Activated CD8-positive, alpha-beta memory T cell treated with anti-CD3 and anti-CD28 coated beads for 24 hours (primary cell): ENCODE data around the gene PLK3.
"Not testable (repeated sequence)": the region's sequence is repeated elsewhere in the genome, so short reads cannot be mapped to it uniquely, and the experiment has no call there.

Experiments
- DNase-seq: peaks from one replicate; pipeline ENCODE4 v3.0.0-alpha.2; 2020

PLK3 gene

DNA sequence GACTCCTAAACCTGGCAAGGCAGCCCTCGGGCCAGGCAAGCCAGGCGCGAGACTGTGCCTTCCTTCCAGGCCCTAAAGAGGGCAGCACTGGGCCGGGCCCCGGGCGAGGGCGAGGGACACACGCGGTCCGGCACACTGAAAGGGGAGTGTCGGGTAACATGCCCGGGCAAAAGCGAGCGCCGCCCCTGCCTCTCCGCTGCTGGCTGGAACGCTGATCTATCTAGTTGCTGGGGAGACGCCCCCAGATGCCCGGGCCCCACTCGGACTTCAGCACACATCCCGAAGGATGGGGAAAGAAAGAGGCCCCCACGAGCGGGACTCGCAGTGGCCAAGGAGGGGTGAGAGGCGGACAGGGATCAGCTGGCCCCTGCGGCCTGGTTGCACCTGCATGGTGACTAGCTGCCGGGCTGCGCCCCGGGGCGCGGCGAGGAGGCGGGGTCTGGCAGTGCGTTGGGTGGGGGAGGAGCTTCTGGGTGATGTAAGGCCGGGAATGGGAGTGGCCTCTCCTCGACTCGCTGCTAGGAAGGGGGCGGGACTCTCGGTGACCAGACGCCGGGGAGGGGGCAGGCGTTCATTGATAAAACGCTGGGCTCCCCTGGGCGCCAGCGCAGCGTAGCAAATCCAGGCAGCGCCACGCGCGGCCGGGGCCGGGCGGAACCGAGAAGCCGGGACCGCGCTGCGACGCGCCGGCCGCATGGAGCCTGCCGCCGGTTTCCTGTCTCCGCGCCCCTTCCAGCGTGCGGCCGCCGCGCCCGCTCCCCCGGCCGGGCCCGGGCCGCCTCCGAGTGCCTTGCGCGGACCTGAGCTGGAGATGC lies at the start of gene PLK3:
PLK3 (plus strand) TSS at position 608 of the 815 bp plus-strand sequence; CDS start at position 695, 87 bp downstream.
- peak; percentile 99 for DNase-seq

DNA sequence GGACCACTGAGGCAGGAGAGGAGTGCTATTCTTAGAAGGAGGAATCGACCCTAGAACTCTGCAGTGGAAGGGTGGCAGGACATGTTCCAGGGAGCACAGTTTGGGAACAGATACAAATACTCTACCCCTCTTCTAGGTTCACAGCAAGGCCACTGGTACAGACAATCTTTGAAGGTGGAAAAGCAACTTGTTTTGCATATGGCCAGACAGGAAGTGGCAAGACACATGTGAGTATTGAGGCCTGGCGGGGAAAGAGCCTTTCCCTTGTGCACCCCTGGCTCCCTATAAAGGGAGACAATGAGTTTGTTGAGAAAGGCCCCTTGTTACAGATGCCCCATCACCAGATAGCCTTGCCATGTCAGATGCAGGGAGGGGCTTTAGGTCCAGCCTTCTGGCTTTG lies 42.8 kb upstream of the PLK3 start:
- no peak for DNase-seq

GRCh38 chr1:44759077-44759476 lies 41.1 kb upstream of the PLK3 start:
- DNase-seq: no peak

GRCh38 chr1:44760876-44761275 lies 39.3 kb upstream of the PLK3 start:
- no peak for DNase-seq

- not testable (repeated sequence) for DNase-seq
These were observed 33.8 kb upstream of the PLK3 start for GRCh38 chr1:44766421-44766820.

DNA sequence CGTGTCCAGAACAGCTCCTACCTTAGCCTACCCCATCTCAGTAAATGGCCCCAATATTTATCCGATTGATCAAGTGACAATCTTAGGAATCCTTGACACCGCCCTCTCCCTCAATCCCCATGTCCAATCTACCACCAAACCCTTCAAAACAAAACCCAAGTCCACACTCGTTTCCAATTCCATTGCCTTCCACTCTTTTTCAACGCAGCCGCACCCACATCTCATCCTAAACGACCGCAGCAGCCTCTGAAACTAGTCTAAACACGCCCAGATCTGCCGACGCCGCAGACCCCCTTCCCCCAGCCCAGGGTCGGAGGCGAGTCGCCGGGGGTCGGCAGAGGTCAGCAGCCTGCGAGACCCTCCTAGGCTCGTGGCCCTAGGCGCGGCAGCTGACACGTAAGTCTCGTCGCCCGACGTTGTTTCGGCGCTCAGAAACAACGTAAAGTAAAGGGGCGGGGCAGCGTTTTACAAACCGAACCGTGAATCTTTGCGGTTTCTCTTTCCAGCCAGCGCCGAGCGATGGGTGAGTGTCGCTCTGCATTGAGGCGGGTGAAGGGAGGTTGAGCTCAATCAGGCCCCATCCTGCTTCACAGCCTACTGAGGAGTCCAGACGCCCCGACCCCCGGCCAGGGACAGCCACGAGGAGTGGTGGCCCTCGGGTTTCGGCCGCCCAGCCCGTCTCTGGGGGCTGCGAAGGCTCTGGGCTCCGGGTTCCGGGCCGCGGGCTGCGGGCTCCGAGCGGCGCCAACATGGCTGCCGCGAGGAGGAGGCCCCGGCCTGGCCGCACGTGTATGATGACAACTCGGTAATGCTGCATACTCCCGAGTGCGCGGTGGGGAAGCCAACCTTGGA lies 24.9 kb upstream of the PLK3 start, which contains the start of gene RPS8:
RPS8 (plus strand) TSS at position 463 of the 852 bp plus-strand sequence; CDS start at position 520, 57 bp downstream.
- DNase-seq: peak; percentile 96

- peak; percentile 79 for DNase-seq
These were observed 24.0 kb upstream of the PLK3 start for GRCh38 chr1:44775930-44776729.

- no peak for DNase-seq
These were observed 23.5 kb upstream of the PLK3 start for GRCh38 chr1:44776730-44777068.

DNA sequence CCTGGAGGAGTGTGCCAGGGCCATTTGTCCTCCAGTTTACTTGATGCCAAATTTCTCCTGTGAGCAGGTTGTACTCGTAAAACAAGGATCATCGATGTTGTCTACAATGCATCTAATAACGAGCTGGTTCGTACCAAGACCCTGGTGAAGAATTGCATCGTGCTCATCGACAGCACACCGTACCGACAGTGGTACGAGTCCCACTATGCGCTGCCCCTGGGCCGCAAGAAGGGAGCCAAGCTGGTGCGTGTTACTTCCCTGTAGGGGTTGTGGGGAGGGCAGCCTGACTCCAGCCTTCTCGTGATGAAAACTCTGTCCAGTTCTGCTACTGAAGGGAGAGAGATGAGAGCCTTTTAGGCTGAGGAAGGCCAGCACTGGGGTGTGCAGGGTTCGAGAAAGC lies 22.6 kb upstream of the PLK3 start:
- no peak for DNase-seq

- no peak for DNase-seq
These were observed 22.1 kb upstream of the PLK3 start for GRCh38 chr1:44777969-44778635.

DNA sequence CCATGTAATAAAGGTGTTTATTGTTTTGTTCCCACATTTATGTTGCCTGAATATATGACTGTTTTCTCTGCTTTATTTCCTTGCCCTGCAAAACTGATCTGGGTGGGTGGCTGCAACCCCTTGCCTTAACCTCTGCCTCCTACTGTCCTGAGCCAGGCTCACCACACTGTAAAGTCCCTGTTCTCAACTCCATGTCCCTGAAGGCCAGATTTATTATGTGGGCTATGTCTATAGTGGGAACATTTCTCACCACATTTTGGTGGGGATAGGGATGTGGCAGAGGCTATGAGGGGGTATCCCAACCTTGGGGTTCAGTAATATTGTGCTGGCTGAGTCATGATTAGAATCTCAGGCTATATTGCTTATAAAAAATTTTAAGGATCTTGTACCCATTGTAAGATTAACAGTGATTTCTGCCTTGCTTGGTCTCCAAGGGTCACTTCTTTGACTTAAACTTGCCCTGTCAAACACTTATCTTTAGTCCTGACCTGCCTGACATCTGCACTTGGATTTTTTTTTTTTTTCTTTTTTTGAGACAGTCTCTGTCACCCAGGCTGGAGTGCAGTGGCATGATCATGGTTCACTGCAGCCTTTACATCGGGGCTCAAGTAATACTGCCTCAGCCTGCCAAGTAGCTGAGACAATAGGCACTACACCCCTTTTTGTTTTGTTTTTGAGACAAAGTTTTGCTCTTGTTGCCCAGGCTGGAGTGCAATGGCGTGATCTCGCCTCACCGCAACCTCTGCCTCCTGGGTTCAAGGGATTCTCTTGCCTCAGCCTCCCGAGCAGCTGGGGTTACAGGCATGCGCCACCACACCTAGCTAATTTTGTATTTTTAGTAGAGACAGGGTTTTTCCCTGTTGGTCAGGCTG lies 21.2 kb upstream of the PLK3 start:
- DNase-seq: no peak

DNA sequence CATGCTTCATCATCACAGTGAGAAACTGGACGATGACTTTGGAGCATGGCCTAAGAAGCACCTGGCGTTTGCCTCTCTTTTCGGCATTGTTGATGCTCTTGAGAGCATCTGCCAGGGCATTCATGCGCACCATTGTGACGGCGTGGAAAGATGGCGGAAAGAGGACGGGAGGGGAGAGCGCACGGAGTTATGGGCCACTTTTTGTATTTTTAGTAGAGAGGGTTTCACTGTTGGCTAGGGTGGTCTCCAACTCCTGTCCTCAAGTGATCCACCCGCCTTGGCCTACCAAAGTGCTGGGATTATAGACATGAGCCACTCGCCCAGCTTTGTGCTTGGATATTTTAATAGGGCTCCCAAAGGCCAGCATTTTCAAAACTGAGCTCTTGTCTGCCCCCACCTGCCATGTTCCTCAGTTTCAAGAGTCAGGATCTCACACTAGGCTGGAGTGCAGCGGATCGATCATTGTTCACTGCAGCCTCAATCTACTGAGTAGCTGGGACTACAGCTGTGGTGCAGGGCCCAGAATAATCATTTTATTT lies 19.5 kb upstream of the PLK3 start:
- no peak for DNase-seq

DNA sequence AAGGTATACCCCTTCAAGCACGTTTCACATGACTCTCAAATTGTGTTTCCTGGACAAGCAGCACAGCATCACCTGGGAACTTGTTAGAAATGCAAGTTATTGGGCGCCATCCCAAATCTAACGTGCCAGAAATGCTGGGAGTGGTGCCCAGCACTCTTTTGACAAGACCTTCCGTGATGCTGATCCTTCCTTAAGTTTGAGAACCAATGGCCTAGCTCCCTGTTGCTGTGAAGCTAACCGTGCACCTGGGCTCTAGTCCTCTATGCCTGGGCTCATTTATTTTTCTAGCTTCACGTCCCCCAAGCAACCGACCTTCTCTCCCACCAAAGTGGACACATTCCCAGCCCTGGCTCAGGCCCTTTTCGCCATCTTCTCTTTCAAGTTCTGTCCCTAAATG lies 16.5 kb upstream of the PLK3 start:
- DNase-seq: no peak

DNA sequence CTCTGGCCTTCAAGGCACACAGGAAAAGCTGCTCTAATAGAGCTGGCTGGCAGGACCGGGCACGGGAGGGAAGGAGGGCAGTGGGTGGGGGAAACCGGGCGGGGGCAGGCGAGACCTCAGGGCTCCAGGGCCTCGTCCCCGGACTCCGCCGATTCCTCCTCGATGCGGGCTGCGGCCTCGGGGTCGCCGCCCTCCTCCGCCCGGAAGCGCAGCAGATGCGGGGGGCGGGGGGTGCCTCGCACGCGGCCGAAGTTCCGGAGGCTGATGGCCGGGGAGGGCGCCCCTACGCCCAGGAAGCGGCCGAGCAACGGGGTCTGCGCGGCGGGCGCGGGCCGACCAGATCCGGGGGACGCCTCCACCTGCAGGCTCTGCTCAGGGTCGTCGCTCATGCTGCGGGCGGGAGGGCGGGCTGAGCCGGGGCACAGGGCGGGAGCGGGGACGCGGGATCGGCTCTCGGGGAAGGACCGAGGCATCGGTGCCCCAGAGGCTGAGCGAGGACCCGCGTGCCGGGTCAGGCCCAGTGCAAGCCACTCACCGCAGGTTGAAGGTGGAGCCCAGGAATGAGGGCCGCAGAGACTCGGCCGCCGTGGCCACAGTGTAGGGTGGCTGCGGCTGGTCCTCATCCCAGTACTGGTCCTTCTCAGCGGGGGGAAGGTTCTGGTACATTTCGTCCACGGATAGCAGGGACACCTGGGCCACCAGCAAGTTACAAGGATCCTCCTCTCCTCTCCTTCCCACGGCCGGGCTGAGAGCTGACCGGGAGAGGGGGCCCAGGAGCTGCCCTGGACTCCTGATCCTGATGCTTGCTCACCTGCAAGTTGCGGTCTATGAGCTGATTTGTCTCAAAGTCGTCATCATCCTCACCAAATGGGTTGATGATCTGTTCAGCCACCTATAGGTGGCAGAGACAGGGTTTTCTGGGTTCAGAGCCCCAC lies 15.8 kb upstream of the PLK3 start:
- DNase-seq: peak; percentile 79

DNA sequence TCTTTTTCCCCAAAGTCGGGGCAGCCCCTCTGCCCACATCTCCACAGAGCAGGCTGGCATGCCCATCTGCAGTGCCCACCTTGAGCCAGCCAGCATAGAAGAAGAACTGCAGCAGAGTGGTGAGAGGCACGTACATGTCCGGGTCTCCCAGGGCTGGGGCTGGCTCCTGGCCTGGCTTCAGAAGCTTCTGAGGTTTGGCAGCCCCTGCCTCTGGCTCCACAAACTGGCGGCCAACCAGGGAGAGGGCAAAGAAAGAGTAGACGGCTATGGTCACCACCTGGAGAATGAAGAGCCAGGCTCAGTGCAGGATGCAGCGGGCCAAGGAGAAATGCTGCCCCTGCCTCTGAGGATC lies 15.2 kb upstream of the PLK3 start:
- DNase-seq: no peak

- no peak for DNase-seq
These were observed 14.6 kb upstream of the PLK3 start for GRCh38 chr1:44785501-44786137.

GRCh38 chr1:44786138-44786840 lies 13.9 kb upstream of the PLK3 start:
- DNase-seq: peak; percentile 94

DNA sequence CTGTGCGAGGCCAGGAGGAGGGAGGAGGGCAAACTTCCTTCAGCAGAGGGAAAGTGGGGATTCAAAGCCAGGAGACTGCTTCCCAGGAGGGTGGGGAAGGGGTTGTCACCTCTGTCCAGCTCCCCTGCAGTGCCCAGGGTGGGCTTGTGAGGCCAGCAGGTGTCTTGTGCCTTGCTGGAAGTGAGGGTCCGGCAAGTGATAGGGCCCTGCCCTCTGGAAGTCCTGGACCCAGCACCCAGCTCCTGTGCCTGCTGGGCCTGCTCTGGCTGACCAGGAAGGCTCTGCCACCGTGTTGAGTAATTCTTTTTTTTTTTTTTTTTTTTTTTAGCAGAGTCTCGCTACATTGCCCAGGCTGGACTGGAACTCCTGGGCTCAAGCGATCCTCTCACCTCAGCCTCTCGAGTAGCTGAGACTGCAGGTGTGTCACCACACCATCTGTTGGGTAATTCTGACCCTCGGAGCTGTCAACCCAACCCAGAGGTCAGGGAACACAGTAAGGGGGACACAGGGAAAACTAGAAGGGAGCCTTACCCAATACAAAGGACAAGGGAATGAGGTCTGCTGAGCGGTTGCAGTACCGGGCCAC lies 13.2 kb upstream of the PLK3 start:
- DNase-seq: peak; percentile 64

DNA sequence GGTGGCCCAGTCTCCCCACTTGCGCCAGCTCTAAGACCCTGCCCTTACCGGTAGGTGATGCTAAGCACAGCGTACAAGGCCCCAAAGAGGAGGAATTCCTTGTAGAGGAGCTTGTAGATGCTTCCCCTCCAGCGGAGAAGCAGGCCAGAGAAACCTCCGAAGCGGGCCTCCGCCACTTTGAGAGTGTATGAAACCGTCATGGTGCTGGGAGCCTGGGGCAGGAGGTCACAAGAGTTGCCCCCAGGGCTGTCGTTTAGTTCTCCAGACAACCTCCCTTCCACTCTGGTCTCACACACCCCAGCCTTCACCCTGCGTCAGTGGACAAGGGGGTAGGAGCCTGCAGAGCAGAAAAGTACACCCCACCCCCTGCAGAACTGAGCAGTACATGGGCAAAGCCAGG lies 12.7 kb upstream of the PLK3 start:
- DNase-seq: no peak
